NT2/D1 (cell line): ENCODE results near the gene IPPK.

ENCODE experiments used
- SUZ12 ChIP-seq: IDR thresholded peaks from 2 replicates; pipeline ENCODE4 v1.6.1; 2011; ENCODE audit not compliant: insufficient read length, insufficient read depth; ENCODE audit errors: extremely low read depth
- YY1 ChIP-seq: IDR thresholded peaks from 2 replicates; pipeline ENCODE4 v1.6.1; 2011; ENCODE audit not compliant: insufficient read length, insufficient read depth
- ZNF274 ChIP-seq: IDR thresholded peaks from 2 replicates; pipeline ENCODE4 v1.6.1; 2011; ENCODE audit warnings: mild to moderate bottlenecking, low read depth, low read length

DNA sequence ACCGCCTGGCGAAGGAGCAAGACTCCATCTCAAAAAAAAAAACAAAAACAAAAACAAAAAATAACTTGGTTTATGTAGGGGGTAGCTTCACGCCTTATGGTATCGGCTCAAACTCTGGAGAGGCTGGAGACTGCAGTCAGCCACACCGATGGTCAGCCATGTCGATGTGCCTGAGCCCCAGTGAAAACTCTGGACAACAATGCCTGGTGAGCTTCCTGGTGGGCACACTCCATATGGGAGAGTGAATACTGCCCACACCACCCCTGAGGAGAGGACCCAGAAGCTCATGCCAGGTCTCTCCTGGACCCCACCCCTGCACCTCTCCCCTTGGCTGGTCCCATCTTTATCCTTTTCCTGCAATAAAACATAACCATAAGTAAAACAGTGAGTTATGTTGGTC is 19.6 kb downstream of the IPPK start:
- no peak for TF ChIP-seq SUZ12
- no peak for TF ChIP-seq ZNF274
- no peak for TF ChIP-seq YY1
